GM19023 (cell line): ENCODE results near the gene CFAP46.
"Not testable (repeated sequence)": the region's sequence is repeated elsewhere in the genome, so short reads cannot be mapped to it uniquely, and the experiment has no call there.

Experiments
- ATAC-seq: cut with Tn5 transposase; IDR thresholded peaks from one replicate; pipeline ENCODE4 v1.9.1; 2021; ENCODE audit warnings: mild to moderate bottlenecking, moderate library complexity; ENCODE audit not compliant: unreplicated experiment

CFAP46 gene

GRCh38 chr10:132834891-132835847 is 107.2 kb downstream of the CFAP46 start:
- no peak for ATAC-seq

GRCh38 chr10:132834311-132834761 is 108.0 kb downstream of the CFAP46 start:
- ATAC-seq = no peak

GRCh38 chr10:132833421-132834111 is 108.8 kb downstream of the CFAP46 start:
- ATAC-seq = no peak

- ATAC-seq = no peak
Measured at GRCh38 chr10:132832186-132832969, 110.0 kb downstream of the CFAP46 start.

- no peak for ATAC-seq
Measured at GRCh38 chr10:132829403-132829802, 113.0 kb downstream of the CFAP46 start.

- ATAC-seq = no peak
Measured at GRCh38 chr10:132828681-132829080, 113.7 kb downstream of the CFAP46 start.

- no peak for ATAC-seq
Measured at GRCh38 chr10:132827861-132828539, 114.4 kb downstream of the CFAP46 start.

GRCh38 chr10:132827423-132827789 is 115.0 kb downstream of the CFAP46 start:
- no peak for ATAC-seq

GRCh38 chr10:132826524-132827422 is 115.6 kb downstream of the CFAP46 start:
- no peak for ATAC-seq

- not testable (repeated sequence) for ATAC-seq
Measured at GRCh38 chr10:132825783-132826523, 116.4 kb downstream of the CFAP46 start.

- ATAC-seq = no peak
Measured at GRCh38 chr10:132820056-132820455, 122.3 kb downstream of the CFAP46 start.

- ATAC-seq = no peak
Measured at GRCh38 chr10:132817701-132818211, 124.6 kb downstream of the CFAP46 start.

GRCh38 chr10:132816718-132817117 is 125.7 kb downstream of the CFAP46 start:
- no peak for ATAC-seq

GRCh38 chr10:132815168-132815857 is 127.1 kb downstream of the CFAP46 start:
- ATAC-seq = no peak

- no peak for ATAC-seq
Measured at GRCh38 chr10:132814469-132814856, 127.9 kb downstream of the CFAP46 start.

- no peak for ATAC-seq
Measured at GRCh38 chr10:132813560-132814468, 128.6 kb downstream of the CFAP46 start.

GRCh38 chr10:132813001-132813401 is 129.4 kb downstream of the CFAP46 start:
- no peak for ATAC-seq
